Thyroid gland (tissue), 4 donors: ENCODE measurements around the gene YEATS4.

Source experiments
- POLR2A ChIP-seq, 2 donors: fragments of 450-650 bp; IDR thresholded peaks; one replicate each; pipeline ENCODE4 v1.6.1; 2017; ENCODE audit warnings: antibody characterized with exemption in 2 of 2, mild to moderate bottlenecking in 2 of 2, moderate library complexity in 1 of 2
- TF ChIP-seq, protein P1 (sequence below), 6 experiments: fragments of 200-600 bp in 3 of 6; fragments of 450-650 bp in 3 of 6; sonication (generic) in 3 of 6; IDR thresholded peaks; one replicate each; pipeline ENCODE4 v1.5.1; 2016 to 2019; ENCODE audit warnings: antibody characterized with exemption in 6 of 6, mild to moderate bottlenecking in 2 of 6, inconsistent platforms in 1 of 6, moderate library complexity in 1 of 6

DNA sequence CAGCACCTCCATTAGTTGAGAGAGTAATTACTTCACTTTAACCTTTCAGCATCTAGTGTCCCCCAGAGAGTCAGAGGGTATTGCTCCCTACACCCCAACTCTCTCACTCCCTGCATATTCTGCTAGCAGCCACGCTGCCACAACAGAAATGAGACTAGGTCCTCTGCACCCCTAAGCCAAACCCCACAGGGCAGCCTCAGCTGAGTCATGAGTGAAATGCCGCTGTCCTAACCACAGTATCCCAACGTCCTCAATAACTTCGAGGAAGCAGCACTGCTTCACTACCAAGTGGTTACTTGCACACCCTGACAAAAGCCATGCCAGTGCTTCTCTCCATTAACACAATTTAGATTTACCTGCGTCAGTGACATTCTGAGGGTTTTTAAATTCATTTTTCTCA lies 18.2 kb upstream of the YEATS4 start:
- TF ChIP-seq POLR2A (IDR thresholded peaks at IDR 0.05) = no peak
- TF ChIP-seq, protein P1, sequence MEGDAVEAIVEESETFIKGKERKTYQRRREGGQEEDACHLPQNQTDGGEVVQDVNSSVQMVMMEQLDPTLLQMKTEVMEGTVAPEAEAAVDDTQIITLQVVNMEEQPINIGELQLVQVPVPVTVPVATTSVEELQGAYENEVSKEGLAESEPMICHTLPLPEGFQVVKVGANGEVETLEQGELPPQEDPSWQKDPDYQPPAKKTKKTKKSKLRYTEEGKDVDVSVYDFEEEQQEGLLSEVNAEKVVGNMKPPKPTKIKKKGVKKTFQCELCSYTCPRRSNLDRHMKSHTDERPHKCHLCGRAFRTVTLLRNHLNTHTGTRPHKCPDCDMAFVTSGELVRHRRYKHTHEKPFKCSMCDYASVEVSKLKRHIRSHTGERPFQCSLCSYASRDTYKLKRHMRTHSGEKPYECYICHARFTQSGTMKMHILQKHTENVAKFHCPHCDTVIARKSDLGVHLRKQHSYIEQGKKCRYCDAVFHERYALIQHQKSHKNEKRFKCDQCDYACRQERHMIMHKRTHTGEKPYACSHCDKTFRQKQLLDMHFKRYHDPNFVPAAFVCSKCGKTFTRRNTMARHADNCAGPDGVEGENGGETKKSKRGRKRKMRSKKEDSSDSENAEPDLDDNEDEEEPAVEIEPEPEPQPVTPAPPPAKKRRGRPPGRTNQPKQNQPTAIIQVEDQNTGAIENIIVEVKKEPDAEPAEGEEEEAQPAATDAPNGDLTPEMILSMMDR (IDR thresholded peaks at IDR 0.05) = no peak
